HepG2 (cell line): ENCODE measurements around the gene AJM1. TPM values are rescaled to one million over a fixed set of nuclear protein-coding genes. Genes with fewer than 3 reads are reported as not detected.

Source experiments
- KAT8 ChIP-seq: IDR thresholded peaks from 2 replicates; pipeline ENCODE4 v1.6.1; 2016; ENCODE audit warnings: missing genetic modification reagents, missing compliant biosample characterization
- KLF16 ChIP-seq, 2 experiments: sonication (generic) in 1 of 2; formaldehyde crosslinking in 1 of 2; IDR thresholded peaks; 2 replicates each; pipeline versions ENCODE4 v1.6.1 to v1.8.0; 2016 to 2023; ENCODE audit warnings: missing genetic modification reagents in 2 of 2, missing compliant biosample characterization in 1 of 2
- KLF6 ChIP-seq: IDR thresholded peaks from 2 replicates; pipeline ENCODE4 v1.8.0; 2016; ENCODE audit warnings: missing biosample characterization, missing genetic modification reagents
- NONO ChIP-seq, 2 experiments: fragments of 450-650 bp in 1 of 2; sonication (generic) in 1 of 2; formaldehyde crosslinking in 1 of 2; IDR thresholded peaks in 1 of 2; conservative IDR thresholded peaks in 1 of 2; 2 replicates each; pipeline versions ENCODE4 v1.6.1 to v1.8.0; 2017 to 2022; ENCODE audit warnings: mild to moderate bottlenecking in 1 of 2, missing genetic modification reagents in 1 of 2, moderate library complexity in 1 of 2
- PAWR ChIP-seq: sonication (generic); formaldehyde crosslinking; IDR thresholded peaks from 2 replicates; pipeline ENCODE4 v1.4.0; 2020; ENCODE audit warnings: missing genetic modification reagents, mild to moderate bottlenecking, borderline replicate concordance
- POLR2AphosphoS5 ChIP-seq: IDR thresholded peaks from 2 replicates; pipeline ENCODE4 v1.6.1; 2012; ENCODE audit warnings: low read depth, low read length
- ZNF33B ChIP-seq: sonication (generic); formaldehyde crosslinking; IDR thresholded peaks from 2 replicates; pipeline ENCODE4 v1.5.1; 2020; ENCODE audit warnings: mild to moderate bottlenecking, missing genetic modification reagents
- ZNF460 ChIP-seq: sonication (generic); formaldehyde crosslinking; IDR thresholded peaks from 2 replicates; pipeline ENCODE4 v1.5.1; 2020; ENCODE audit warnings: missing genetic modification reagents, mild to moderate bottlenecking, borderline replicate concordance
- ZNF776 ChIP-seq: sonication (generic); formaldehyde crosslinking; IDR thresholded peaks from 2 replicates; pipeline ENCODE4 v1.4.0; 2020; ENCODE audit warnings: mild to moderate bottlenecking, missing genetic modification reagents
- ZZZ3 ChIP-seq: sonication (generic); formaldehyde crosslinking; IDR thresholded peaks from 2 replicates; pipeline ENCODE4 v1.4.0; 2020; ENCODE audit warnings: missing genetic modification reagents, mild to moderate bottlenecking, borderline replicate concordance
- polyA plus RNA-seq, 8 experiments: library from polyadenylated mRNA; depleted of rRNA in 3 of 8; stranded (reverse) in 7 of 8; unstranded in 1 of 8; fragments of >200 nt; fragmentation: Illumina TruSeq in 4 of 8; extraction: Trizol in 4 of 8; gene quantifications; 2 replicates each; pipeline versions ENCODE4 v1.2.1 to v1.2.3, GENCODE V29; 2011 to 2016; ENCODE audit warnings: low read depth in 4 of 8, missing spikeins in 1 of 8, mixed read lengths in 1 of 8; ENCODE audit not compliant: insufficient read depth in 1 of 8
- total RNA-seq, 5 experiments: library from RNA; depleted of rRNA; stranded (reverse); fragments of >200 nt; fragmentation: Illumina TruSeq; extraction: Trizol; gene quantifications; 2 replicates each; pipeline ENCODE4 v1.2.3, GENCODE V29; 2016; ENCODE audit warnings: low read depth in 1 of 5
- TF ChIP-seq, protein P1 (sequence below): sonication (generic); formaldehyde crosslinking; IDR thresholded peaks from 2 replicates; pipeline ENCODE4 v1.5.0; 2020; ENCODE audit warnings: missing genetic modification reagents
- TF ChIP-seq, protein P2 (sequence below): sonication (generic); formaldehyde crosslinking; IDR thresholded peaks from 2 replicates; pipeline ENCODE4 v1.4.0; 2020; ENCODE audit warnings: missing genetic modification reagents
- TF ChIP-seq, protein P3 (sequence below): sonication (generic); formaldehyde crosslinking; IDR thresholded peaks from 2 replicates; pipeline ENCODE4 v1.8.0; 2023; ENCODE audit warnings: mild to moderate bottlenecking, missing genetic modification reagents
- TF ChIP-seq, protein P4 (sequence below): sonication (generic); formaldehyde crosslinking; IDR thresholded peaks from 2 replicates; pipeline ENCODE4 v1.5.0; 2020; ENCODE audit warnings: missing genetic modification reagents
- TF ChIP-seq, protein P5 (sequence below), 2 experiments: sonication (generic) in 1 of 2; formaldehyde crosslinking in 1 of 2; IDR thresholded peaks; 2 replicates each; pipeline versions ENCODE4 v1.4.0 to v1.6.1; 2018 to 2020; ENCODE audit warnings: missing genetic modification reagents in 2 of 2, borderline replicate concordance in 1 of 2, low read depth in 1 of 2, mild to moderate bottlenecking in 1 of 2, missing biosample characterization in 1 of 2
- TF ChIP-seq, protein P6 (sequence below), 2 experiments: sonication (generic) in 1 of 2; formaldehyde crosslinking in 1 of 2; IDR thresholded peaks; 2 replicates each; pipeline versions ENCODE4 v1.5.1 to v1.6.1; 2011 to 2020; ENCODE audit warnings: borderline replicate concordance in 1 of 2, low read depth in 1 of 2, low read length in 1 of 2, mild to moderate bottlenecking in 1 of 2, missing genetic modification reagents in 1 of 2, moderate library complexity in 1 of 2

AJM1 gene
- total and polyA plus RNA-seq, 2 of the 13 experiments (the other 11 are each of a cell fraction or from before 2014, with no cell fraction given) = 1.1 to 1.2 TPM

DNA sequence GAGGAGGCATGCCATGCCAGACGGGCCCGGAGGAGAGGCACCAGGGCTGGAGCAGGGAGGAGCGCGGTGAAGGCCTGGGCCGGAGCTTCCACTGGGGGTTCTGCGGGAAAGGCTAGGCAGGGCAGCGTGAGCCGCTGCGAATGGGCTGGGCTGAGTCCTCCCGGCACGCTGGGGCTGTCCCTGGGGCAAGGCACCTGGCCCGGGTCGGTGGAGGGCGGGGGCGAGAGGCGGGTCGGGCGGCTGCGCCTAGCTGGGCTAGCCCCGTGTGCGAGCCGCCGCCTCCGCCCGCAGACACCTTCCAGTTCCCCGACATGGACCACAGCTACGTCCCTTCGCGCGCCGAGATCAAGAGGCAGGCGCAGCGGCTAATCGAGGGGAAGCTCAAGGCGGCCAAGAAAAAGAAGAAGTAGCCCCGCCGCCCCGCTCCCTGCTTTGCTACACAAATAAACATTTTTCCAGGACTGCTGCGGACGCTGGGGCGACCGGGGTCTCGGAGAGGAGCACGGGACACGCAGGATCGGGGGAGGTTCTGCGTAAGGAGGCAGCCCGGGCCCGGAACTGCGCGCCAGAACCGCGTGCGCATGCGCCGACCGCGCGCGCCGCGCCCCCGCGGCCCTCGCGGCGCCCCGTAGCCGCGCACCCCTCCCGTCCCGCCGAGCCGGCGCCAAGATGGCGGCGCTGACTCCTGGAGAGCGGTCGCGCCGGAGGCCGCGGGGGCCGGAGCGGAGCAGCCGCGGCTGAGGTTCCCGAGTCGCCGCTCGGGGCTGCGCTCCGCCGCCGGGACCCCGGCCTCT is 34.8 kb upstream of the AJM1 start, which contains the start of gene RABL6 (continued):
- TF ChIP-seq, protein P1, sequence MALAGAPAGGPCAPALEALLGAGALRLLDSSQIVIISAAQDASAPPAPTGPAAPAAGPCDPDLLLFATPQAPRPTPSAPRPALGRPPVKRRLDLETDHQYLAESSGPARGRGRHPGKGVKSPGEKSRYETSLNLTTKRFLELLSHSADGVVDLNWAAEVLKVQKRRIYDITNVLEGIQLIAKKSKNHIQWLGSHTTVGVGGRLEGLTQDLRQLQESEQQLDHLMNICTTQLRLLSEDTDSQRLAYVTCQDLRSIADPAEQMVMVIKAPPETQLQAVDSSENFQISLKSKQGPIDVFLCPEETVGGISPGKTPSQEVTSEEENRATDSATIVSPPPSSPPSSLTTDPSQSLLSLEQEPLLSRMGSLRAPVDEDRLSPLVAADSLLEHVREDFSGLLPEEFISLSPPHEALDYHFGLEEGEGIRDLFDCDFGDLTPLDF (CRISPR knock-in tag) = peak; percentile 57; the same call in 1 of the 2 replicates
- TF ChIP-seq KLF6 (CRISPR knock-in tag) = peak; percentile 21; the same call in 1 of the 2 replicates
- TF ChIP-seq, protein P2, sequence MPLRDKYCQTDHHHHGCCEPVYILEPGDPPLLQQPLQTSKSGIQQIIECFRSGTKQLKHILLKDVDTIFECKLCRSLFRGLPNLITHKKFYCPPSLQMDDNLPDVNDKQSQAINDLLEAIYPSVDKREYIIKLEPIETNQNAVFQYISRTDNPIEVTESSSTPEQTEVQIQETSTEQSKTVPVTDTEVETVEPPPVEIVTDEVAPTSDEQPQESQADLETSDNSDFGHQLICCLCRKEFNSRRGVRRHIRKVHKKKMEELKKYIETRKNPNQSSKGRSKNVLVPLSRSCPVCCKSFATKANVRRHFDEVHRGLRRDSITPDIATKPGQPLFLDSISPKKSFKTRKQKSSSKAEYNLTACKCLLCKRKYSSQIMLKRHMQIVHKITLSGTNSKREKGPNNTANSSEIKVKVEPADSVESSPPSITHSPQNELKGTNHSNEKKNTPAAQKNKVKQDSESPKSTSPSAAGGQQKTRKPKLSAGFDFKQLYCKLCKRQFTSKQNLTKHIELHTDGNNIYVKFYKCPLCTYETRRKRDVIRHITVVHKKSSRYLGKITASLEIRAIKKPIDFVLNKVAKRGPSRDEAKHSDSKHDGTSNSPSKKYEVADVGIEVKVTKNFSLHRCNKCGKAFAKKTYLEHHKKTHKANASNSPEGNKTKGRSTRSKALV (CRISPR knock-in tag) = peak; percentile 54; the same call in 1 of the 2 replicates
- TF ChIP-seq KAT8 (CRISPR knock-in tag) = 0 out of 2 replicates have a peak, but pooled peaks have one; percentile 39
- TF ChIP-seq, protein P3, sequence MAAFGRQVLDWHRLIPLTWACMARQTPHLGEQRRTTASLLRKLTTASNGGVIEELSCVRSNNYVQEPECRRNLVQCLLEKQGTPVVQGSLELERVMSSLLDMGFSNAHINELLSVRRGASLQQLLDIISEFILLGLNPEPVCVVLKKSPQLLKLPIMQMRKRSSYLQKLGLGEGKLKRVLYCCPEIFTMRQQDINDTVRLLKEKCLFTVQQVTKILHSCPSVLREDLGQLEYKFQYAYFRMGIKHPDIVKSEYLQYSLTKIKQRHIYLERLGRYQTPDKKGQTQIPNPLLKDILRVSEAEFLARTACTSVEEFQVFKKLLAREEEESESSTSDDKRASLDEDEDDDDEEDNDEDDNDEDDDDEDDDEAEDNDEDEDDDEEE (CRISPR knock-in tag) = peak; percentile 30; the same call in 1 of the 2 replicates
- no peak for TF ChIP-seq NONO (IDR thresholded peaks at IDR 0.05)
- TF ChIP-seq NONO (CRISPR knock-in tag; conservative IDR thresholded peaks at IDR 0.05) = peak; percentile 59; the same call in 1 of the 2 replicates
- 0 out of 2 replicates have a peak, but pooled peaks have one; percentile 55 for TF ChIP-seq PAWR (CRISPR knock-in tag)
- TF ChIP-seq ZNF33B = 0 out of 2 replicates have a peak, but pooled peaks have one; percentile 57
- TF ChIP-seq, protein P4, sequence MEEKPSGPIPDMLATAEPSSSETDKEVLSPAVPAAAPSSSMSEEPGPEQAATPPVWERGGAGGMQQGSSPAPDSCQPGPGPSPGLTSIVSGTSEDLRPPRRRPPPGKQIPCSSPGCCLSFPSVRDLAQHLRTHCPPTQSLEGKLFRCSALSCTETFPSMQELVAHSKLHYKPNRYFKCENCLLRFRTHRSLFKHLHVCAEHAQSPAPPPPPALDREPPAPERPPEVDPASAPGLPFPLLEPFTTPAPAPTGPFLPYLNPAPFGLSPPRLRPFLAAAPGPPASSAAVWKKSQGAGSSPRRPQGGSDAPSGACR (CRISPR knock-in tag) = 0 out of 2 replicates have a peak, but pooled peaks have one; percentile 46
- peak; percentile 66 for TF ChIP-seq POLR2AphosphoS5
- 0 out of 2 replicates have a peak, but pooled peaks have one; percentile 22 for TF ChIP-seq ZNF776 (CRISPR knock-in tag)
- TF ChIP-seq, protein P5, sequence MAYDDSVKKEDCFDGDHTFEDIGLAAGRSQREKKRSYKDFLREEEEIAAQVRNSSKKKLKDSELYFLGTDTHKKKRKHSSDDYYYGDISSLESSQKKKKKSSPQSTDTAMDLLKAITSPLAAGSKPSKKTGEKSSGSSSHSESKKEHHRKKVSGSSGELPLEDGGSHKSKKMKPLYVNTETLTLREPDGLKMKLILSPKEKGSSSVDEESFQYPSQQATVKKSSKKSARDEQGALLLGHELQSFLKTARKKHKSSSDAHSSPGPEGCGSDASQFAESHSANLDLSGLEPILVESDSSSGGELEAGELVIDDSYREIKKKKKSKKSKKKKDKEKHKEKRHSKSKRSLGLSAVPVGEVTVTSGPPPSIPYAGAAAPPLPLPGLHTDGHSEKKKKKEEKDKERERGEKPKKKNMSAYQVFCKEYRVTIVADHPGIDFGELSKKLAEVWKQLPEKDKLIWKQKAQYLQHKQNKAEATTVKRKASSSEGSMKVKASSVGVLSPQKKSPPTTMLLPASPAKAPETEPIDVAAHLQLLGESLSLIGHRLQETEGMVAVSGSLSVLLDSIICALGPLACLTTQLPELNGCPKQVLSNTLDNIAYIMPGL (CRISPR knock-in tag; IDR thresholded peaks at IDR 0.05; ENCODE audit: borderline replicate concordance in 1 of 2, low read depth in 1 of 2) = 0 out of 4 replicates have a peak, but pooled peaks of 1 of the 2 experiments have one; percentile 15
- TF ChIP-seq, protein P6, sequence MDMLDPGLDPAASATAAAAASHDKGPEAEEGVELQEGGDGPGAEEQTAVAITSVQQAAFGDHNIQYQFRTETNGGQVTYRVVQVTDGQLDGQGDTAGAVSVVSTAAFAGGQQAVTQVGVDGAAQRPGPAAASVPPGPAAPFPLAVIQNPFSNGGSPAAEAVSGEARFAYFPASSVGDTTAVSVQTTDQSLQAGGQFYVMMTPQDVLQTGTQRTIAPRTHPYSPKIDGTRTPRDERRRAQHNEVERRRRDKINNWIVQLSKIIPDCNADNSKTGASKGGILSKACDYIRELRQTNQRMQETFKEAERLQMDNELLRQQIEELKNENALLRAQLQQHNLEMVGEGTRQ (IDR thresholded peaks at IDR 0.05; ENCODE audit: low read depth, low read length) = no peak
- TF ChIP-seq, protein P6 (CRISPR knock-in tag; IDR thresholded peaks at IDR 0.05; ENCODE audit: borderline replicate concordance) = peak; percentile 27; the same call in 1 of the 2 replicates
- peak in 1 of 2 experiments; percentile 60; a peak in 1 of 4 replicates for TF ChIP-seq KLF16 (CRISPR knock-in tag; IDR thresholded peaks at IDR 0.05)
- TF ChIP-seq ZZZ3 (CRISPR knock-in tag) = no peak
- TF ChIP-seq ZNF460 (CRISPR knock-in tag) = no peak
